Keratinocyte (primary cell): ENCODE data around the gene CALML3. TPM values are rescaled to one million over a fixed set of nuclear protein-coding genes. Genes with fewer than 3 reads are reported as not detected.

ENCODE experiments used
- DNase-seq: peaks from one replicate; pipeline ENCODE4 v3.0.0-alpha.2; 2011; ENCODE audit warnings: low read depth, missing footprints, low spot score
- FAIRE-seq: peaks from 2 replicates; lab custom pipeline; 2011; peaks lifted over from hg19 to GRCh38; lab: Jason Lieb, UNC
- H2AFZ ChIP-seq: 2 replicates; pipeline ENCODE4 v1.6.0; 2012; ENCODE audit warnings: low read length, control low read depth, inconsistent platforms; ENCODE audit not compliant: control insufficient read depth
- H3K27ac ChIP-seq: 2 replicates; pipeline ENCODE4 v1.5.1; 2011; ENCODE audit warnings: low read length; ENCODE audit not compliant: control insufficient read depth, insufficient read depth
- H3K27me3 ChIP-seq: 3 replicates; pipeline ENCODE4 v1.6.0; 2011; ENCODE audit warnings: low read length; ENCODE audit not compliant: control insufficient read depth, insufficient read depth; ENCODE audit errors: extremely low read depth
- H3K36me3 ChIP-seq, 2 experiments: 2 replicates in 1 of 2; 3 replicates in 1 of 2; pipeline ENCODE4 v1.5.1; 2011; ENCODE audit warnings: low read length in 2 of 2, mild to moderate bottlenecking in 1 of 2; ENCODE audit not compliant: control insufficient read depth in 2 of 2, insufficient read depth in 2 of 2; ENCODE audit errors: extremely low read depth in 1 of 2
- H3K4me1 ChIP-seq: 3 replicates; pipeline ENCODE4 v1.5.1; 2011; ENCODE audit warnings: low read length; ENCODE audit not compliant: control insufficient read depth, insufficient read depth; ENCODE audit errors: extremely low read depth
- H3K4me2 ChIP-seq: 3 replicates; pipeline ENCODE4 v1.6.0; 2011; ENCODE audit warnings: low read depth, low read length; ENCODE audit not compliant: control insufficient read depth, insufficient read depth; ENCODE audit errors: extremely low read depth
- H3K4me3 ChIP-seq, 3 experiments: fragments of 200-600 bp in 1 of 3; sonication (generic) in 1 of 3; 2 replicates in 2 of 3; 3 replicates in 1 of 3; pipeline ENCODE4 v1.5.1; 2011 to 2016; ENCODE audit warnings: low read length in 3 of 3, mild to moderate bottlenecking in 3 of 3, control low read depth in 2 of 3, inconsistent platforms in 1 of 3, low read depth in 1 of 3, mixed read lengths in 1 of 3, mixed run types in 1 of 3, moderate library complexity in 1 of 3; ENCODE audit not compliant: control insufficient read depth in 2 of 3, insufficient read depth in 2 of 3; ENCODE audit errors: extremely low read depth in 1 of 3
- H3K79me2 ChIP-seq: 2 replicates; pipeline ENCODE4 v1.6.0; 2012; ENCODE audit warnings: low read length; ENCODE audit not compliant: control insufficient read depth, insufficient read depth
- H3K9ac ChIP-seq: 3 replicates; pipeline ENCODE4 v1.6.0; 2011; ENCODE audit warnings: low read length; ENCODE audit not compliant: control insufficient read depth, insufficient read depth; ENCODE audit errors: extremely low read depth
- H3K9me1 ChIP-seq: 3 replicates; pipeline ENCODE4 v1.6.0; 2011; ENCODE audit warnings: low read length; ENCODE audit not compliant: control insufficient read depth, insufficient read depth; ENCODE audit errors: extremely low read depth
- H3K9me3 ChIP-seq: 2 replicates; pipeline ENCODE4 v1.5.1; 2012; ENCODE audit warnings: low read depth, low read length; ENCODE audit not compliant: control insufficient read depth
- H4K20me1 ChIP-seq: 3 replicates; pipeline ENCODE4 v1.6.0; 2011; ENCODE audit warnings: low read length; ENCODE audit not compliant: control insufficient read depth, insufficient read depth; ENCODE audit errors: extremely low read depth
- CTCF ChIP-seq, 3 experiments: IDR thresholded peaks in 1 of 3; conservative IDR thresholded peaks in 1 of 3; optimal IDR thresholded peaks in 1 of 3; 2 replicates in 2 of 3; 3 replicates in 1 of 3; pipeline versions ENCODE3 to v1.5.1; 2011; ENCODE audit warnings: low read length in 3 of 3, mild to moderate bottlenecking in 3 of 3, moderate library complexity in 2 of 3, control low read depth in 1 of 3, inconsistent platforms in 1 of 3; ENCODE audit not compliant: insufficient read depth in 2 of 3; ENCODE audit errors: extremely low read depth in 1 of 3
- EZH2 ChIP-seq: IDR thresholded peaks from one replicate; pipeline ENCODE4 v1.6.1; 2012; ENCODE audit warnings: inconsistent platforms, mild to moderate bottlenecking, low read length, moderate library complexity
- dilution Hi-C: fragments of 300-500 bp; cut with MboI; formaldehyde crosslinking; loops from one replicate; pipeline ENCODE4 v1.7.0; 2020; ENCODE audit warnings: low sequenced_read_pairs; ENCODE audit not compliant: extremely low pct_ligation_motif_present
- polyA plus RNA-seq, 5 experiments: library from polyadenylated mRNA; depleted of rRNA in 3 of 5; stranded (reverse) in 3 of 5; stranded (forward) in 1 of 5; unstranded in 1 of 5; fragments of >200 nt; gene quantifications; 1 replicate in 1 of 5; 2 replicates in 3 of 5; 3 replicates in 1 of 5; pipeline versions ENCODE4 v1.2.1 to v1.2.3, GENCODE V29; 2011 to 2012; ENCODE audit warnings: missing spikeins in 2 of 5, low read depth in 1 of 5, low replicate concordance in 1 of 5

The CALML3 gene
- polyA plus RNA-seq, 1 donor (not counting 4 experiments of a cell fraction or from before 2014, with no cell fraction given), result 7.6 TPM

- FAIRE-seq, result no peak
- H3K27ac ChIP-seq, result no peak overlapping the region
Observed at GRCh38 chr10:5506246-5506645, 18.5 kb upstream of the CALML3 start.

GRCh38 chr10:5506751-5507648 is 17.8 kb upstream of the CALML3 start:
- H3K36me3 ChIP-seq, result no peaks in the 10 kb centered on the region
- H4K20me1 ChIP-seq, result no peaks in the 10 kb centered on the region
- no peaks in the 10 kb centered on the region for H3K27me3 ChIP-seq
- H3K27ac ChIP-seq, result no peak overlapping the region
- H3K4me2 ChIP-seq, result no peak overlapping the region
- H3K9me1 ChIP-seq, result no peaks in the 10 kb centered on the region
- DNase-seq (no peak), FAIRE-seq (no peak)
- TF ChIP-seq EZH2 (no peak), CTCF (optimal IDR thresholded peaks at IDR 0.05 in 1 of 3, IDR thresholded peaks at IDR 0.05 in 1 of 3, conservative IDR thresholded peaks at IDR 0.05 in 1 of 3; ENCODE audit: extremely low read depth in 1 of 3, insufficient read depth in 2 of 3, low read length in 3 of 3) (no peak)
- no peak overlapping the region for H3K4me3 ChIP-seq
- no peaks in the 10 kb centered on the region for H3K79me2 ChIP-seq
- H3K9ac ChIP-seq, result no peak overlapping the region
- dilution Hi-C loops, result no loop called here
- peaks cover 35% of the 10 kb centered on the region for H3K4me1 ChIP-seq
- no peaks in the 10 kb centered on the region for H3K9me3 ChIP-seq
- H2AFZ ChIP-seq, result peak overlapping the region; percentile 37

More at GRCh38 chr10:5506246-5506645, 18.5 kb upstream of the CALML3 start:
- Histone ChIP-seq H3K9me1 (no peaks in the 10 kb centered on the region), H4K20me1 (no peaks in the 10 kb centered on the region), H3K27me3 (no peaks in the 10 kb centered on the region), H2AFZ (no peak overlapping the region), H3K4me1 (peaks cover 35% of the 10 kb centered on the region), H3K36me3 (no peaks in the 10 kb centered on the region), H3K79me2 (no peaks in the 10 kb centered on the region), H3K9me3 (no peaks in the 10 kb centered on the region), H3K4me2 (no peak overlapping the region), H3K9ac (no peak overlapping the region), H3K4me3 (no peak overlapping the region)
- TF ChIP-seq CTCF (optimal IDR thresholded peaks at IDR 0.05 in 1 of 3, IDR thresholded peaks at IDR 0.05 in 1 of 3, conservative IDR thresholded peaks at IDR 0.05 in 1 of 3; ENCODE audit: extremely low read depth in 1 of 3, insufficient read depth in 2 of 3, low read length in 3 of 3) (no peak), EZH2 (no peak)
- DNase-seq, result no peak
- dilution Hi-C loops, result no loop called here
